HG03139 (cell line): Measurements from ENCODE around the gene DTX3.
"Not testable (repeated sequence)": the region's sequence is repeated elsewhere in the genome, so short reads cannot be mapped to it uniquely, and the experiment has no call there.

Experiments used
- ATAC-seq: cut with Tn5 transposase; IDR thresholded peaks from one replicate; pipeline ENCODE4 v1.9.1; 2021; ENCODE audit not compliant: unreplicated experiment

The DTX3 gene

GRCh38 chr12:57583008-57583831 is 21.4 kb upstream of the DTX3 start:
- ATAC-seq, result peak; percentile 95

GRCh38 chr12:57584050-57584449 is 20.6 kb upstream of the DTX3 start:
- no peak for ATAC-seq

GRCh38 chr12:57584690-57585089 is 19.9 kb upstream of the DTX3 start:
- ATAC-seq, result no peak

GRCh38 chr12:57585156-57585555 is 19.5 kb upstream of the DTX3 start:
- ATAC-seq, result no peak

- no peak for ATAC-seq
Measured at GRCh38 chr12:57586128-57586527, 18.5 kb upstream of the DTX3 start.

- no peak for ATAC-seq
Measured at GRCh38 chr12:57586832-57587429, 17.7 kb upstream of the DTX3 start.

- ATAC-seq, result not testable (repeated sequence)
Measured at GRCh38 chr12:57588951-57589610, 15.5 kb upstream of the DTX3 start.

GRCh38 chr12:57590479-57590863 is 14.2 kb upstream of the DTX3 start:
- ATAC-seq, result no peak

- ATAC-seq, result peak; percentile 87
Measured at GRCh38 chr12:57590864-57591781, 13.5 kb upstream of the DTX3 start, which contains the start of gene PIP4K2C. PIP4K2C (plus strand) TSS chr12:57591192; CDS start chr12:57591290, 98 bp downstream.

- ATAC-seq, result no peak
Measured at GRCh38 chr12:57591782-57592325, 12.8 kb upstream of the DTX3 start.

GRCh38 chr12:57592551-57593165 is 12.0 kb upstream of the DTX3 start:
- ATAC-seq, result no peak

- no peak for ATAC-seq
Measured at GRCh38 chr12:57593187-57593586, 11.4 kb upstream of the DTX3 start.

GRCh38 chr12:57600395-57600794 is 4.2 kb upstream of the DTX3 start:
- ATAC-seq, result no peak

GRCh38 chr12:57602544-57602943 is 2.1 kb upstream of the DTX3 start:
- no peak for ATAC-seq

- ATAC-seq, result no peak
Measured at GRCh38 chr12:57603324-57603723, 1.3 kb upstream of the DTX3 start.

GRCh38 chr12:57603815-57604453 is 690 bp upstream of the DTX3 start:
- no peak for ATAC-seq

GRCh38 chr12:57604992-57605810 is 577 bp downstream of the DTX3 start:
- peak; percentile 18 for ATAC-seq

- ATAC-seq, result no peak
Measured at GRCh38 chr12:57605811-57606311, 1.2 kb downstream of the DTX3 start.

- no peak for ATAC-seq
Measured at GRCh38 chr12:57606399-57606798, 1.8 kb downstream of the DTX3 start.
